ENCODE data around the gene ZNF346. TPM values are rescaled to one million over a fixed set of nuclear protein-coding genes. Genes with fewer than 3 reads are reported as not detected.

ZNF346 gene
- total and polyA plus RNA-seq, 5 donors from 2014 or later, result 10.5 to 24.2 (median 15.3) TPM

GRCh38 chr5:177085985-177086653, 63.6 kb downstream of the ZNF346 start:
- H3K27me3 ChIP-seq (ENCODE audit: control insufficient read depth, insufficient read depth, low read length), result peaks cover 5% of the 10 kb centered on the region
- H3K4me1 ChIP-seq (ENCODE audit: control insufficient read depth, insufficient read depth, low read length, poor library complexity, severe bottlenecking), result peaks cover 10% of the 10 kb centered on the region
- H3K36me3 ChIP-seq (ENCODE audit: control insufficient read depth, insufficient read depth, low read length), result no peaks in the 10 kb centered on the region
- H3K4me1 Mint-ChIP-seq, result peaks cover 0 to 13% (median 6%) of the 10 kb centered on the region in 4 donors
- peak overlapping the region in 2 of 3 donors; percentile 20 to 48 for H3K27ac Mint-ChIP-seq
- no peak overlapping the region for H3K27ac ChIP-seq (ENCODE audit: insufficient read depth, low read length, poor library complexity, severe bottlenecking)
- no peaks in the 10 kb centered on the region for H3K9me3 Mint-ChIP-seq
- ATAC-seq (ENCODE audit: low read depth in 2 of 2), result no peak
- H3K9me3 ChIP-seq (ENCODE audit: control insufficient read depth in 2 of 2, low read length in 2 of 2), result no peaks in the 10 kb centered on the region
- no peak for DNase-seq
- no peak overlapping the region for H3K4me3 ChIP-seq (ENCODE audit: low read depth, low read length)
- H3K27me3 Mint-ChIP-seq, result peaks cover 22% of the 10 kb centered on the region
- H3K4me3 Mint-ChIP-seq, result peak overlapping the region; percentile 50 to 86 (median 80)
- H3K36me3 Mint-ChIP-seq, result no peaks in the 10 kb centered on the region

- Mint-ChIP-seq H3K27me3 (peaks cover 21% of the 10 kb centered on the region), H3K27ac (peak within 1 kb of the TSS in 2 of 3 donors; percentile 20 to 48), H3K4me3 (peak within 1 kb of the TSS; percentile 50 to 86 (median 80)), H3K9me3 (no peaks in the 10 kb centered on the region), H3K36me3 (no peaks in the 10 kb centered on the region), H3K4me1 (peaks cover 0 to 13% (median 6%) of the 10 kb centered on the region in 4 donors)
- ATAC-seq (ENCODE audit: low read depth in 2 of 2), result peak; percentile 76 to 80
- H3K27ac ChIP-seq (ENCODE audit: insufficient read depth, low read length, poor library complexity, severe bottlenecking), result no peak within 1 kb of the TSS
- H3K4me3 ChIP-seq (ENCODE audit: low read depth, low read length), result no peak within 1 kb of the TSS
- H3K27me3 ChIP-seq (ENCODE audit: control insufficient read depth, insufficient read depth, low read length), result peaks cover 5% of the 10 kb centered on the region
- H3K4me1 ChIP-seq (ENCODE audit: control insufficient read depth, insufficient read depth, low read length, poor library complexity, severe bottlenecking), result peaks cover 10% of the 10 kb centered on the region
- peak; percentile 60 to 68 (median 64) for DNase-seq
- no peaks in the 10 kb centered on the region for H3K9me3 ChIP-seq (ENCODE audit: control insufficient read depth in 2 of 2, low read length in 2 of 2)
- no peaks in the 10 kb centered on the region for H3K36me3 ChIP-seq (ENCODE audit: control insufficient read depth, insufficient read depth, low read length)
Measured at GRCh38 chr5:177086654-177087397, 64.3 kb downstream of the ZNF346 start, which contains the start of gene FGFR4. Gene FGFR4 (plus strand): TSS chr5:177086915. CDS start chr5:177089603, 2,688 bp downstream.

- no peaks in the 10 kb centered on the region for H3K9me3 Mint-ChIP-seq
- H3K4me3 Mint-ChIP-seq, result peak overlapping the region in 2 of 4 donors; percentile 9 to 59
- H3K27ac Mint-ChIP-seq, result no peak overlapping the region
- DNase-seq (no peak), ATAC-seq (ENCODE audit: low read depth in 2 of 2) (no peak)
- Histone ChIP-seq H3K36me3 (ENCODE audit: control insufficient read depth, insufficient read depth, low read length) (no peaks in the 10 kb centered on the region), H3K9me3 (ENCODE audit: control insufficient read depth in 2 of 2, low read length in 2 of 2) (no peaks in the 10 kb centered on the region), H3K4me1 (ENCODE audit: control insufficient read depth, insufficient read depth, low read length, poor library complexity, severe bottlenecking) (peaks cover 10% of the 10 kb centered on the region), H3K27me3 (ENCODE audit: control insufficient read depth, insufficient read depth, low read length) (peaks cover 5% of the 10 kb centered on the region), H3K27ac (ENCODE audit: insufficient read depth, low read length, poor library complexity, severe bottlenecking) (no peak overlapping the region), H3K4me3 (ENCODE audit: low read depth, low read length) (no peak overlapping the region)
- H3K36me3 Mint-ChIP-seq, result no peaks in the 10 kb centered on the region
- peaks cover 0 to 13% (median 6%) of the 10 kb centered on the region in 4 donors for H3K4me1 Mint-ChIP-seq
- peaks cover 21% of the 10 kb centered on the region for H3K27me3 Mint-ChIP-seq
Measured at GRCh38 chr5:177087398-177088005, 65.0 kb downstream of the ZNF346 start.

GRCh38 chr5:177089127-177089526, 66.6 kb downstream of the ZNF346 start:
- Histone ChIP-seq H3K9me3 (ENCODE audit: control insufficient read depth in 2 of 2, low read length in 2 of 2) (no peaks in the 10 kb centered on the region), H3K36me3 (ENCODE audit: control insufficient read depth, insufficient read depth, low read length) (no peaks in the 10 kb centered on the region), H3K27me3 (ENCODE audit: control insufficient read depth, insufficient read depth, low read length) (peaks cover 5% of the 10 kb centered on the region), H3K4me3 (ENCODE audit: low read depth, low read length) (no peak overlapping the region), H3K27ac (ENCODE audit: insufficient read depth, low read length, poor library complexity, severe bottlenecking) (no peak overlapping the region), H3K4me1 (ENCODE audit: control insufficient read depth, insufficient read depth, low read length, poor library complexity, severe bottlenecking) (peaks cover 10% of the 10 kb centered on the region)
- Mint-ChIP-seq H3K27ac (no peak overlapping the region), H3K4me3 (peak overlapping the region in 3 of 4 donors; percentile 22 to 54 (median 52)), H3K4me1 (peaks cover 0 to 13% (median 6%) of the 10 kb centered on the region in 4 donors), H3K36me3 (no peaks in the 10 kb centered on the region), H3K27me3 (peaks cover 17% of the 10 kb centered on the region), H3K9me3 (no peaks in the 10 kb centered on the region)
- DNase-seq, result no peak
- ATAC-seq (ENCODE audit: low read depth in 2 of 2), result no peak

- Mint-ChIP-seq H3K4me3 (peak overlapping the region in 1 of 4 donors; percentile 13), H3K36me3 (no peaks in the 10 kb centered on the region), H3K27ac (no peak overlapping the region), H3K27me3 (peaks cover 11% of the 10 kb centered on the region), H3K4me1 (peaks cover 0 to 13% (median 6%) of the 10 kb centered on the region in 4 donors), H3K9me3 (no peaks in the 10 kb centered on the region)
- no peak for DNase-seq
- Histone ChIP-seq H3K4me1 (ENCODE audit: control insufficient read depth, insufficient read depth, low read length, poor library complexity, severe bottlenecking) (peaks cover 10% of the 10 kb centered on the region), H3K4me3 (ENCODE audit: low read depth, low read length) (no peak overlapping the region), H3K36me3 (ENCODE audit: control insufficient read depth, insufficient read depth, low read length) (no peaks in the 10 kb centered on the region), H3K27me3 (ENCODE audit: control insufficient read depth, insufficient read depth, low read length) (peaks cover 5% of the 10 kb centered on the region), H3K27ac (ENCODE audit: insufficient read depth, low read length, poor library complexity, severe bottlenecking) (no peak overlapping the region), H3K9me3 (ENCODE audit: control insufficient read depth in 2 of 2, low read length in 2 of 2) (no peaks in the 10 kb centered on the region)
- ATAC-seq (ENCODE audit: low read depth in 2 of 2), result no peak
Measured at GRCh38 chr5:177089825-177090641, 67.5 kb downstream of the ZNF346 start.

- Histone ChIP-seq H3K4me1 (ENCODE audit: control insufficient read depth, insufficient read depth, low read length, poor library complexity, severe bottlenecking) (peaks cover 10% of the 10 kb centered on the region), H3K9me3 (ENCODE audit: control insufficient read depth in 2 of 2, low read length in 2 of 2) (no peaks in the 10 kb centered on the region), H3K4me3 (ENCODE audit: low read depth, low read length) (no peak overlapping the region), H3K27me3 (ENCODE audit: control insufficient read depth, insufficient read depth, low read length) (peaks cover 5% of the 10 kb centered on the region), H3K36me3 (ENCODE audit: control insufficient read depth, insufficient read depth, low read length) (no peaks in the 10 kb centered on the region), H3K27ac (ENCODE audit: insufficient read depth, low read length, poor library complexity, severe bottlenecking) (no peak overlapping the region)
- H3K4me3 Mint-ChIP-seq, result no peak overlapping the region
- peaks cover 11% of the 10 kb centered on the region for H3K27me3 Mint-ChIP-seq
- DNase-seq (no peak), ATAC-seq (ENCODE audit: low read depth in 2 of 2) (no peak)
- H3K27ac Mint-ChIP-seq, result no peak overlapping the region
- no peaks in the 10 kb centered on the region for H3K36me3 Mint-ChIP-seq
- H3K9me3 Mint-ChIP-seq, result no peaks in the 10 kb centered on the region
- H3K4me1 Mint-ChIP-seq, result peaks cover 0 to 13% (median 5%) of the 10 kb centered on the region in 4 donors
Measured at GRCh38 chr5:177090813-177091212, 68.3 kb downstream of the ZNF346 start.

- H3K27ac Mint-ChIP-seq, result no peak overlapping the region
- DNase-seq, result no peak
- peaks cover 7% of the 10 kb centered on the region for H3K27me3 Mint-ChIP-seq
- peaks cover 0 to 9% (median 2%) of the 10 kb centered on the region in 4 donors for H3K4me1 Mint-ChIP-seq
- no peaks in the 10 kb centered on the region for H3K9me3 Mint-ChIP-seq
- H3K36me3 ChIP-seq (ENCODE audit: control insufficient read depth, insufficient read depth, low read length), result no peaks in the 10 kb centered on the region
- no peaks in the 10 kb centered on the region for H3K9me3 ChIP-seq (ENCODE audit: control insufficient read depth in 2 of 2, low read length in 2 of 2)
- H3K36me3 Mint-ChIP-seq, result no peaks in the 10 kb centered on the region
- no peak overlapping the region for H3K4me3 Mint-ChIP-seq
- H3K27me3 ChIP-seq (ENCODE audit: control insufficient read depth, insufficient read depth, low read length), result peaks cover 5% of the 10 kb centered on the region
- peaks cover 10% of the 10 kb centered on the region for H3K4me1 ChIP-seq (ENCODE audit: control insufficient read depth, insufficient read depth, low read length, poor library complexity, severe bottlenecking)
- no peak overlapping the region for H3K27ac ChIP-seq (ENCODE audit: insufficient read depth, low read length, poor library complexity, severe bottlenecking)
- no peak overlapping the region for H3K4me3 ChIP-seq (ENCODE audit: low read depth, low read length)
- ATAC-seq (ENCODE audit: low read depth in 2 of 2), result no peak
Measured at GRCh38 chr5:177091232-177091631, 68.7 kb downstream of the ZNF346 start.

All from CD4-positive, CD25-positive, alpha-beta regulatory T cell (primary cell).